Testis (tissue), 3 donors: ENCODE measurements around the gene DST. TPM values are rescaled to one million over a fixed set of nuclear protein-coding genes. Genes with fewer than 3 reads are reported as not detected.

Source experiments
- DNase-seq: peaks from one replicate; pipeline ENCODE4 v3.0.0-alpha.2; 2019
- H3K27ac ChIP-seq, 2 donors: fragments of 200-600 bp; sonication (generic); one replicate each; pipeline ENCODE4 v1.5.1; 2019
- H3K27me3 ChIP-seq: fragments of 200-600 bp; sonication (generic); one replicate; pipeline ENCODE4 v1.5.1; 2019
- H3K36me3 ChIP-seq: fragments of 200-600 bp; sonication (generic); one replicate; pipeline ENCODE4 v1.5.1; 2017; ENCODE audit warnings: low read depth; ENCODE audit errors: missing control alignments
- H3K4me1 ChIP-seq: fragments of 200-600 bp; sonication (generic); one replicate; pipeline ENCODE4 v1.5.1; 2019
- H3K4me3 ChIP-seq, 2 donors: fragments of 200-600 bp; sonication (generic); one replicate each; pipeline ENCODE4 v1.5.1; 2017 to 2019
- H3K9me3 ChIP-seq: fragments of 200-600 bp; sonication (generic); one replicate; pipeline ENCODE4 v1.5.1; 2017
- POLR2A ChIP-seq: fragments of 450-650 bp; IDR thresholded peaks from one replicate; pipeline ENCODE4 v1.6.1; 2017; ENCODE audit warnings: antibody characterized with exemption, mild to moderate bottlenecking, moderate library complexity
- WGBS, 2 donors: methylation state at CpG; one replicate each; pipeline ENCODE4 v1.1.5; 2018; 5-methylcytosine and 5-hydroxymethylcytosine counted together
- intact Hi-C: fragments of 100-400 bp; cut with DNase I; formaldehyde crosslinking; loops from one replicate; pipeline ENCODE4 v1.15.1; 2023; ENCODE audit warnings: low total_unique reads
- polyA plus RNA-seq: library from polyadenylated mRNA; stranded (reverse); fragments of 350-450 nt; fragmentation: Illumina TruSeq; extraction: RNeasy Lipid Tissue Mini Kit (QIAGEN cat#74804); gene quantifications from one replicate; pipeline ENCODE4 v1.2.3, GENCODE V29; 2014; ENCODE audit warnings: low read depth, low replicate concordance; ENCODE audit not compliant: insufficient read depth
- total RNA-seq, 2 donors: library from RNA; depleted of rRNA; stranded (reverse); fragments of >200 nt; gene quantifications; one replicate each; pipeline ENCODE4 v1.2.3, GENCODE V29; 2016
- TF ChIP-seq, protein P1 (sequence below), 3 experiments: fragments of 450-650 bp in 2 of 3; fragments of 200-600 bp in 1 of 3; sonication (generic) in 1 of 3; IDR thresholded peaks; one replicate each; pipeline ENCODE4 v1.5.1; 2016 to 2019; ENCODE audit warnings: antibody characterized with exemption in 3 of 3, mild to moderate bottlenecking in 2 of 3, moderate library complexity in 1 of 3

Gene DST
- total and polyA plus RNA-seq, 3 donors from 2014 or later = 94.8 to 221 (median 175) TPM

DNA sequence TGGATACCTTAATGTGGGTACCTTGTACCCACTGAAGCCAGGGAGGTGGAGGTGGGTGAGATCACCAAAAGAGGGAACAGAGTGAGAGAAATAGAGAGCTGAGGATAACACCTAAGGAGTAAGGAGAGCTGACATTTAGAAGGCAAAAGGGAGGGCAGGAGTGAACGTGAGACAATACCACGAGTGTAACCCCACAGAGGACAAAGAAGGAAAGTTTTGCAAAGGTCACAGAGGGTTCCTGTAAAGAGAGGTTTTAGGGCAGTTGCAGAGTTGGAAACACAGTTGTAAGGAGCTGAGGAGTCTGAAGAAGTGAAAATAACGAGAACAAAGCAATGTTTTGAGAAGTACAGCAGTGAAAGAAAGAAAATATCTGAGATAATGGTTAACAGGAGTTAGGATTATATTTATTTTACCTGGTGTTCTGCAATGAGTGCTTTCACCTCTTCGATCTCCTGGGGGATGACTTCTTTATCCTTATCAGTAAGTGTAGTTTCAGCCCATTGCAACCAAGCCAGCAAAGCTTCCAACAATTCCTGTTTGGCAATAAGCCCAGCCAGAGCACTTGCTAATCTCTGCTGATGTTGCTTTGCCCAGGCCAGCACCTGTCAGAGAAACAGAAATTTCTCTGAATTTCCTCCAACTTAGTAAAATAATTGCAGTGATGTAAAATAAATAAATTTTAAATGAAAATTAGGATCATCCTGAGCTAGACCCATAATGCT, 166.8 kb downstream of the DST start:
- intact Hi-C loops = no loop called here
- H3K27ac ChIP-seq = no peak overlapping the region

DNA sequence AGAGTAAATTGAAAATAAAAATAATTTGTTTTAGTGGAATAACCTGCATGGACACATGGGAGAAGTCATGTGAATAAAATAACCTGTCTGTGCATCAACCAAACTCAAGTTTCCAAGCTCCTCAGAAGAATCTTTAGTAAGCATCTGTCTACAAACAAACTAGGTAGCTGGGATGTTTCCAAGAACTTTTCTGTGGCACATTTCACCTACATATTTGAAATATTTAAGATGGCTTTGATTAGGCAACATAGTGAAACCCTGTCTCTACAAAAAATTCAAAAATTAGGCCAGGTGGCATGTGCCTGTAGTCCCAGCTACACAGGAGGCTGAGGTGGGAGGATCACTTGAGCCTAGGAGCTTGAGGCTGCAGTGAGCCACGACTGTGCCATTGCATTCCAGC, 168.2 kb downstream of the DST start:
- no peak overlapping the region for H3K4me3 ChIP-seq

More for the DNA sequence above, 166.8 kb downstream of the DST start:
- Histone ChIP-seq H3K4me3 (no peak overlapping the region), H3K9me3 (no peaks in the 10 kb centered on the region), H3K4me1 (peaks cover 4% of the 10 kb centered on the region), H3K27me3 (no peaks in the 10 kb centered on the region), H3K36me3 (no peaks in the 10 kb centered on the region)
- TF ChIP-seq POLR2A = no peak
- TF ChIP-seq, protein P1, sequence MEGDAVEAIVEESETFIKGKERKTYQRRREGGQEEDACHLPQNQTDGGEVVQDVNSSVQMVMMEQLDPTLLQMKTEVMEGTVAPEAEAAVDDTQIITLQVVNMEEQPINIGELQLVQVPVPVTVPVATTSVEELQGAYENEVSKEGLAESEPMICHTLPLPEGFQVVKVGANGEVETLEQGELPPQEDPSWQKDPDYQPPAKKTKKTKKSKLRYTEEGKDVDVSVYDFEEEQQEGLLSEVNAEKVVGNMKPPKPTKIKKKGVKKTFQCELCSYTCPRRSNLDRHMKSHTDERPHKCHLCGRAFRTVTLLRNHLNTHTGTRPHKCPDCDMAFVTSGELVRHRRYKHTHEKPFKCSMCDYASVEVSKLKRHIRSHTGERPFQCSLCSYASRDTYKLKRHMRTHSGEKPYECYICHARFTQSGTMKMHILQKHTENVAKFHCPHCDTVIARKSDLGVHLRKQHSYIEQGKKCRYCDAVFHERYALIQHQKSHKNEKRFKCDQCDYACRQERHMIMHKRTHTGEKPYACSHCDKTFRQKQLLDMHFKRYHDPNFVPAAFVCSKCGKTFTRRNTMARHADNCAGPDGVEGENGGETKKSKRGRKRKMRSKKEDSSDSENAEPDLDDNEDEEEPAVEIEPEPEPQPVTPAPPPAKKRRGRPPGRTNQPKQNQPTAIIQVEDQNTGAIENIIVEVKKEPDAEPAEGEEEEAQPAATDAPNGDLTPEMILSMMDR (IDR thresholded peaks at IDR 0.05) = no peak
- peak; percentile 67 for DNase-seq
- 33 to 50% methylated on average over 4 of the region's 4 CpGs for WGBS, 2 donors

DNA sequence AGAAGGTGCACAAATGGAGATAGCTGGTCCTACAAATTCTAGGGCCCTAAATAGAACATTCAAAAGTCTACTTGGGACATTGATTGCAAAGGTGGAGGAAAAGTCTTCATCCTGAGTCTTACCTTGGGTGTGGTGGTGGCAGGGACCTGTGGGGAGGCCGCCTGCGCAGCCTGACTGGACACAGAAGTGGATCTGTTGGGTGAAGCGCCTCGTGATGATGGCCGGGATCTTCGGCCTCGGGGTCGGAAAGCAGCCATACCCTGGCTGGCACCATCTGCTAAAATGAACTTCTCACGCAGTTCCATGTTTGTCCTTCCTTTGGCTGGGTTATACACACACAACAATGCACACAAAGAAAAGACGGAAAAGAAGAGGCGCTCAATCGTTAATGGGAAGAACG, 179.2 kb downstream of the DST start:
- H3K4me3 ChIP-seq = no peak overlapping the region
- DNase-seq = no peak
- no peak overlapping the region for H3K27ac ChIP-seq
- 94% methylated on average over 13 of the region's 13 CpGs for WGBS, 2 donors
- H3K9me3 ChIP-seq = no peaks in the 10 kb centered on the region
- H3K4me1 ChIP-seq = no peaks in the 10 kb centered on the region
- no peak for TF ChIP-seq POLR2A
- TF ChIP-seq, protein P1 (IDR thresholded peaks at IDR 0.05) = no peak
- no peaks in the 10 kb centered on the region for H3K27me3 ChIP-seq
- H3K36me3 ChIP-seq = no peaks in the 10 kb centered on the region
- intact Hi-C loops = no loop called here

More for the DNA sequence above, 168.2 kb downstream of the DST start:
- no peaks in the 10 kb centered on the region for H3K27me3 ChIP-seq
- WGBS, 2 donors = 35 to 75% methylated on average over 1 of the region's 1 CpG
- no peaks in the 10 kb centered on the region for H3K9me3 ChIP-seq
- H3K4me1 ChIP-seq = peaks cover 4% of the 10 kb centered on the region
- H3K36me3 ChIP-seq = no peaks in the 10 kb centered on the region
- intact Hi-C loops = no loop called here
- TF ChIP-seq, protein P1 (IDR thresholded peaks at IDR 0.05) = no peak
- no peak for TF ChIP-seq POLR2A
- no peak overlapping the region for H3K27ac ChIP-seq
- DNase-seq = no peak

DNA sequence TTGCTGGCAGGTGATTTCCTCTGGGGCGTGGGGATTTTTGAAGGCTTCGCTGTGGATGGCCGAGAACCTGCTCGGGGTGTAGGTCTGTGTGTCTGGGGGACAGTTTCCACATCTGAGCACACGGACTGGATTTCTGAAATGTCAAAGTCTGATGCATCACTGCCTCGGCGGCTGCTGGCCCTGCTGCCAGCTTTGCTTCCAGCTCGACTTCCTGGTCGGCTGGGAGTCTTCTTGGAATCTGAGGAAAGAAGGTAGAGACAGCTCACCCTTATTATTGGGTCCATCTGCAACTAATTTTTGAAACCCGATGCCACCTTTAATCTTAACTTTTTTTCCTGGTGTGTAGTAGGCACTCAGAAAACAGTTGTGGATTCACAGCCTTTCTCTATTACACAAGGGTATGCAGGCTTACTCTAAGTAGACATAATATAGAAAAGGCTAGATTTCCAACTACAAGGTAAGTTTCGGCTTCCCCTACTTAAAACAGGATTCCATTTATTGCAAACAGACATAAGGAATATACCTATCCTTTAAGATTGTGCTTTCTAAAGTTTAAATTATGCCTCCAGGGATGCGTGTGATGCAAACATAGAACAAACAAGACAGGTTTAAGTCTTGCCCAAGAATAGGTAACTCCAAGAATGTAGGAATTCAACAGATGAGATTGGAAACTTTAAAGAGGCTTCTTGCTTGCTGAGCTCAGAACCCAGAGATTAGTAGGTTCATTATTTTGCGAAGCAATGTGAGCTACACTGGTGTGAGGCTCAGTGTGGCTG, 183.5 kb downstream of the DST start:
- Histone ChIP-seq H3K4me1 (no peaks in the 10 kb centered on the region), H3K4me3 (no peak overlapping the region), H3K27ac (no peak overlapping the region), H3K36me3 (no peaks in the 10 kb centered on the region), H3K9me3 (no peaks in the 10 kb centered on the region), H3K27me3 (no peaks in the 10 kb centered on the region)
- intact Hi-C loops = no loop called here
- DNase-seq = no peak
- TF ChIP-seq POLR2A = no peak
- TF ChIP-seq, protein P1 (IDR thresholded peaks at IDR 0.05) = no peak
- WGBS, 2 donors = 92 to 93% methylated on average over 13 of the region's 13 CpGs
